Mucosa of descending colon (tissue), 3 donors: Measurements from ENCODE around the gene CCSER1. TPM values are rescaled to one million over a fixed set of nuclear protein-coding genes. Genes with fewer than 3 reads are reported as not detected.

Experiments
- ATAC-seq: fragments of 200-7000 bp; cut with Tn5 transposase; one replicate; pipeline ENCODE4 v1.9.1; 2020; ENCODE audit warnings: mild to moderate bottlenecking, moderate library complexity
- DNase-seq, 3 donors: peaks; one replicate each; pipeline ENCODE4 v3.0.0-alpha.2; 2020
- H3K36me3 ChIP-seq: fragments of 200-600 bp; one replicate; pipeline ENCODE4 v1.8.0; 2021; ENCODE audit warnings: low read depth, mild to moderate bottlenecking
- H3K4me1 ChIP-seq: fragments of 200-600 bp; one replicate; pipeline ENCODE4 v1.8.0; 2021; ENCODE audit warnings: low read depth, mild to moderate bottlenecking
- H3K4me3 ChIP-seq: fragments of 200-600 bp; one replicate; pipeline ENCODE4 v1.8.0; 2021; ENCODE audit warnings: mild to moderate bottlenecking
- H3K9me3 ChIP-seq: fragments of 200-600 bp; one replicate; pipeline ENCODE4 v1.8.0; 2021; ENCODE audit warnings: mild to moderate bottlenecking
- CTCF ChIP-seq: fragments of 200-600 bp; IDR thresholded peaks from one replicate; pipeline ENCODE4 v1.8.0; 2022; ENCODE audit warnings: antibody characterized with exemption, mild to moderate bottlenecking
- intact Hi-C, 2 donors: fragments of 100-400 bp; cut with DNase I in 1 of 2; cut with micrococcal nuclease in 1 of 2; formaldehyde crosslinking; loops; one replicate each; pipeline versions ENCODE4 v1.11.0 to v1.11.1; 2022; cut with DNase I, micrococcal nuclease
- total RNA-seq, 3 donors: library from RNA; stranded (reverse); fragmentation: NEBNext Ultra II Directional in 2 of 3; extraction: Animal tissue kit (Norgen Biotek cat#: 25700) in 2 of 3; gene quantifications; one replicate each; pipeline versions ENCODE4 v1.2.1 to v1.2.4, GENCODE V29; 2021 to 2023
- donor health status: DM: no; HTN: no; CAD: no; lungs with moderate emphysema.
- donor health status: DM: no; HTN: no; CAD: no.
- donor health status: DM: no; HTN: yes; CAD: no.

The CCSER1 gene
- total RNA-seq, 3 donors from 2014 or later, result 11.1 to 32.4 (median 13.3) TPM

DNA sequence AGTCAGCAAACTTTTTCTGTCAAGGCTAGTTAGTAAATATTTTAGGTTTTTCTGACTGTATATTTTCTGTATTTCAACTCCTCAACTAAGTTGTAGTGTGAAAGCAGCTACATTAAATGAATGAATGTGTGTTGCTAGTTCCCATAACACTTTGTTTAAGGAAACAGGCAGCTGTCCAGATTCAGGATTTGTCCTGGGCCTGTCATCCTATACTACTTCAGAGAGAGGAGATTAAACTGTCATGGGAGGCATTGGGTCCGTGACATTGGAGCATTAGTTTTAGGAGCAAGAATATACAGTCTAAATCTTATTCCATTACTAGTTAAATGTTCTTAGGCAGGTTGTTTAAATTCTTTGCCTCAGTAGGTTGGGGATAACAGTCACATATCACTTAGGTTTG lies 516.0 kb downstream of the CCSER1 start:
- H3K9me3 ChIP-seq, result no peaks in the 10 kb centered on the region
- intact Hi-C loops, result no loop called here
- no peaks in the 10 kb centered on the region for H3K4me1 ChIP-seq
- no peak for TF ChIP-seq CTCF
- DNase-seq (no peak), ATAC-seq (no peak)
- H3K36me3 ChIP-seq, result no peaks in the 10 kb centered on the region
- no peak overlapping the region for H3K4me3 ChIP-seq

GRCh38 chr4:90648311-90648710 lies 521.1 kb downstream of the CCSER1 start:
- no peak overlapping the region for H3K4me3 ChIP-seq
- H3K4me1 ChIP-seq, result no peaks in the 10 kb centered on the region
- intact Hi-C loops, result no loop called here
- no peaks in the 10 kb centered on the region for H3K9me3 ChIP-seq
- TF ChIP-seq CTCF, result no peak
- DNase-seq (no peak), ATAC-seq (no peak)
- no peaks in the 10 kb centered on the region for H3K36me3 ChIP-seq

DNA sequence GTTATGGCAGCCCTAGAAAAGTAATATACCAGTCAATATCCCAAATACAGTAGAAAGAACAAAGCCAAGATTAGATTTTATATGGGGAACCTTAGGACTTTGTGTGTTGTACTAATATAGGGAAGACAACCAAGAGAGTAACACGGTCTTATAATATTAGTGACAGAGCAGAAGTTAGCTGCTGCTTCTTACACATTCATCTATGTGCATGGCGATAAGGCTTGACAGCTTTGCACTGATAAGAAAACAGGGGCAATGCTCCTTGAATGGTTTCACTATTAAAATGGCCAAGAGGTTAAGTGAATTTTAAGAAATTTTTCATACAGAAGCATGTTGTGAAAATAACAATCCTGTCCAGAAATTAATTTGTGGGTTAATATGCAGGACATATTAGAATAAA lies 521.6 kb downstream of the CCSER1 start:
- H3K4me3 ChIP-seq, result no peak overlapping the region
- no peaks in the 10 kb centered on the region for H3K36me3 ChIP-seq
- ATAC-seq (no peak), DNase-seq (no peak)
- no peak for TF ChIP-seq CTCF
- intact Hi-C loops, result no loop called here
- H3K4me1 ChIP-seq, result no peaks in the 10 kb centered on the region
- H3K9me3 ChIP-seq, result no peaks in the 10 kb centered on the region

- intact Hi-C loops, result no loop called here
- no peak for TF ChIP-seq CTCF
- ATAC-seq, result no peak
- Histone ChIP-seq H3K4me3 (no peak overlapping the region), H3K9me3 (no peaks in the 10 kb centered on the region), H3K4me1 (no peaks in the 10 kb centered on the region), H3K36me3 (no peaks in the 10 kb centered on the region)
- no peak for DNase-seq
Observed at GRCh38 chr4:90660672-90661071, 533.5 kb downstream of the CCSER1 start.

DNA sequence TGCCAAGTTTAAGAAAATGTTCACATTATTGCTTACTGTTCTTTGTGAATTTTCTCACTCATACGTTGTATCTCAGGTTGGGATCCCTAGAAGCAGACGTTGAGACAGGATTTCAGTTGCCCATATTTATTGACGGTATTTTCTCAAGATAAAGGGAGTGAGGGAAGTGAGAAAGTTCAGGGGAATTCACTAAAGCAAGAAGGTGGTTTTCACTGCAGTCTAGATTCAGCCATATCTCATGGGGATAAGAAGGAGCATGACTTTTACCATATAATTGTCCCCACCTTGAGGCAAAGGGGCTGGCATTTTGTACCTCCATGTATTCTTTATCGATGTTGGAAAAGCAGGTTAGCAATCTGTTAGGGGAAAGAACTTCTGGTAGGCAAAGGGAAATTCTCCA lies 543.0 kb downstream of the CCSER1 start:
- intact Hi-C loops, result no loop called here
- Histone ChIP-seq H3K4me3 (no peak overlapping the region), H3K9me3 (no peaks in the 10 kb centered on the region), H3K4me1 (no peaks in the 10 kb centered on the region), H3K36me3 (no peaks in the 10 kb centered on the region)
- DNase-seq, result no peak
- ATAC-seq, result no peak
- TF ChIP-seq CTCF, result no peak

GRCh38 chr4:90689739-90690138 lies 562.5 kb downstream of the CCSER1 start:
- ATAC-seq (no peak), DNase-seq (no peak)
- no peak for TF ChIP-seq CTCF
- no peaks in the 10 kb centered on the region for H3K4me1 ChIP-seq
- H3K4me3 ChIP-seq, result no peak overlapping the region
- no peaks in the 10 kb centered on the region for H3K36me3 ChIP-seq
- H3K9me3 ChIP-seq, result no peaks in the 10 kb centered on the region
- intact Hi-C loops, result no loop called here
